BLaER1 (cell line): ENCODE data around the gene RNF157.

Source experiments
- H3K27ac ChIP-seq: shearing (Covaris generic); formaldehyde crosslinking; 2 replicates; pipeline ENCODE4 v1.8.1; 2022
- H3K27me3 ChIP-seq: shearing (Covaris generic); formaldehyde crosslinking; 2 replicates; pipeline ENCODE4 v1.8.1; 2022
- H3K36me3 ChIP-seq: shearing (Covaris generic); formaldehyde crosslinking; 2 replicates; pipeline ENCODE4 v1.8.1; 2022
- H3K4me1 ChIP-seq: shearing (Covaris generic); formaldehyde crosslinking; 2 replicates; pipeline ENCODE4 v1.8.1; 2022
- H3K4me2 ChIP-seq: shearing (Covaris generic); formaldehyde crosslinking; 2 replicates; pipeline ENCODE4 v1.8.1; 2022
- H3K4me3 ChIP-seq: shearing (Covaris generic); formaldehyde crosslinking; 2 replicates; pipeline ENCODE4 v1.8.1; 2022
- H3K9ac ChIP-seq: shearing (Covaris generic); formaldehyde crosslinking; 2 replicates; pipeline ENCODE4 v1.8.1; 2022
- H3K9me3 ChIP-seq: shearing (Covaris generic); formaldehyde crosslinking; 2 replicates; pipeline ENCODE4 v1.8.1; 2022
- H4K20me1 ChIP-seq: shearing (Covaris generic); formaldehyde crosslinking; 2 replicates; pipeline ENCODE4 v1.8.1; 2022
- Cebpa-rat ChIP-seq: shearing (Covaris generic); IDR thresholded peaks from 2 replicates; pipeline ENCODE4 v1.8.1; 2022

RNF157 gene

GRCh38 chr17:76240461-76241203 is at the start of gene RNF157:
Gene RNF157, minus strand, starts transcription at chr17:76240493. Its CDS starts 253 bp downstream, at chr17:76240240.
- peak within 1 kb of the TSS; percentile 94 for H3K4me2 ChIP-seq
- peaks cover 65% of the 10 kb centered on the region for H3K27me3 ChIP-seq
- peak within 1 kb of the TSS; percentile 46; the same call in 1 of the 2 replicates for H3K9ac ChIP-seq
- no peaks in the 10 kb centered on the region for H3K36me3 ChIP-seq
- peaks cover 34% of the 10 kb centered on the region for H3K4me1 ChIP-seq
- H3K4me3 ChIP-seq = peak within 1 kb of the TSS; percentile 66
- H4K20me1 ChIP-seq = peaks cover 5% of the 10 kb centered on the region
- TF ChIP-seq Cebpa-rat = no peak
- no peaks in the 10 kb centered on the region for H3K9me3 ChIP-seq
- H3K27ac ChIP-seq = no peak within 1 kb of the TSS

- H3K4me3 ChIP-seq = no peak overlapping the region
- no peak overlapping the region for H3K4me2 ChIP-seq
- no peak overlapping the region for H3K9ac ChIP-seq
- H3K9me3 ChIP-seq = no peaks in the 10 kb centered on the region
- H3K27ac ChIP-seq = no peak overlapping the region
- H4K20me1 ChIP-seq = no peaks in the 10 kb centered on the region
- no peaks in the 10 kb centered on the region; the same call in 1 of the 2 replicates for H3K36me3 ChIP-seq
- TF ChIP-seq Cebpa-rat = no peak
- H3K4me1 ChIP-seq = peaks cover 8% of the 10 kb centered on the region
- no peaks in the 10 kb centered on the region for H3K27me3 ChIP-seq
Measured at GRCh38 chr17:76281573-76282371, 41.5 kb upstream of the RNF157 start.

DNA sequence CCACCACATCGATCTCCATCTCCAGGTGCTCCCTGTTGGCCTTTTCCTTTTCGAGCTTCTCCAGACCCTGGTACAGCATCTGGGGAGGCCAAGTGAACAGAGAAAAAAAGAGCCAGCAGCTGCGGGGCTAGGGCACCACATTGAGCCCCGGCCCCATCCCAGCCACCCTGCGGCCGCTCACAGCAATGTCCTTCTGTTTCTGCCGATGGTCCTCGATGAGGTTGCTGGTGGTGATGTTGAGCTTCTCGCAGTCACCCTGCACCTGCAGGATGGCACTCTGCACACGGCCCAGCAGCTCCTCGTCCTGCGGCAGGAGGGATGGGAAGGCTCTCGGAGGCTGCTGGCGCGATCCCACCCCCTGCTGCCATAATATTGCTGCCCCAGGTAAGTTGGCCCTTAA is 40.4 kb upstream of the RNF157 start:
- no peaks in the 10 kb centered on the region for H4K20me1 ChIP-seq
- no peak for TF ChIP-seq Cebpa-rat
- H3K9me3 ChIP-seq = no peaks in the 10 kb centered on the region
- peaks cover 19% of the 10 kb centered on the region for H3K4me1 ChIP-seq
- H3K27ac ChIP-seq = no peak overlapping the region
- H3K4me3 ChIP-seq = no peak overlapping the region
- no peak overlapping the region for H3K9ac ChIP-seq
- no peaks in the 10 kb centered on the region for H3K27me3 ChIP-seq
- H3K4me2 ChIP-seq = no peak overlapping the region
- H3K36me3 ChIP-seq = no peaks in the 10 kb centered on the region; the same call in 1 of the 2 replicates

GRCh38 chr17:76279742-76280287 is 39.5 kb upstream of the RNF157 start:
- Histone ChIP-seq H3K9ac (no peak overlapping the region), H3K4me3 (no peak overlapping the region), H3K36me3 (no peaks in the 10 kb centered on the region; the same call in 1 of the 2 replicates), H4K20me1 (no peaks in the 10 kb centered on the region), H3K4me1 (peaks cover 25% of the 10 kb centered on the region), H3K4me2 (no peak overlapping the region), H3K9me3 (no peaks in the 10 kb centered on the region), H3K27ac (no peak overlapping the region), H3K27me3 (no peaks in the 10 kb centered on the region)
- no peak for TF ChIP-seq Cebpa-rat

DNA sequence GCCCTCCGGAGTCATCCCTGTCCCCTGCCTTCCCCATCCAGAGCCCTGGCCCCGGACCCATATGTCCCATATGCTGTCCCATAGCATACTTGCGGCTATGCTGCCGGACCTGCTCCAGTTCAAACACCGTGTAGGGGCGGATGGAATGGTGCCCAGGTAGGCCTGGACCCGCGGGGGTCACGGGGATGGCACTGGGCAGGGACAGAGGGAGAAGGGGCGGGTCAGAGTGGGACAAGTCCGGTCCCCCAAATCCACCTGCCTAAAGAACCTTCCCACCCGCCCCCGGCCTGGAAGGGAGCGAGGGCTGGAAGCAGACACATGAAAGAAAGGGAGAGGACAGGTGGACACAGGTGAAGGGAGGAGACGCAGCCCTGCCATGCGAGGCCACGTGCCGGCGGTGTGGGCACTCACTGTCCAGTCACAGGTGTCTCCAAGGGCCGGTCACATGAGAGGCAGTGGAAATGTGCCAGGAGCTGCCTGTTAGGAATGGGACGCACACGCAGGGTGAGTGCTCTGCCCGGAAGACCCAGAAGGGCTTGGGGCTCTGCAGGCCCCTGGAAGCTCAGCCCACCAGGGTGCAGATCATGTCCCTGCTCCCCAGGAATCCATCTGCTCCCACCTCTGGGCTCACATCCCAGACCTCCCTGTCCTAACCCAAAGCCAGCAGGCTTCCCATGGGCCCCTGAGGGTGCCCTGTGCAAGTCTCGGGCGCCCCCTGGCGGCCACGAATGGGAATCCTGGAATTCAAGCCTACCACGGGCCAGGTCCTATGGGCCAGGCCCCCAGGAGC is 38.9 kb upstream of the RNF157 start:
- Histone ChIP-seq H3K27ac (no peak overlapping the region), H3K4me3 (no peak overlapping the region), H3K9me3 (no peaks in the 10 kb centered on the region), H3K4me1 (peaks cover 31% of the 10 kb centered on the region), H3K36me3 (no peaks in the 10 kb centered on the region; the same call in 1 of the 2 replicates), H3K27me3 (no peaks in the 10 kb centered on the region), H4K20me1 (no peaks in the 10 kb centered on the region), H3K9ac (no peak overlapping the region), H3K4me2 (no peak overlapping the region)
- TF ChIP-seq Cebpa-rat = no peak

GRCh38 chr17:76278268-76278908 is 38.1 kb upstream of the RNF157 start:
- no peak overlapping the region for H3K4me2 ChIP-seq
- no peak overlapping the region for H3K27ac ChIP-seq
- H3K4me1 ChIP-seq = peaks cover 38% of the 10 kb centered on the region
- no peaks in the 10 kb centered on the region for H3K9me3 ChIP-seq
- no peak for TF ChIP-seq Cebpa-rat
- H3K4me3 ChIP-seq = no peak overlapping the region
- no peaks in the 10 kb centered on the region; the same call in 1 of the 2 replicates for H3K36me3 ChIP-seq
- no peaks in the 10 kb centered on the region for H3K27me3 ChIP-seq
- H4K20me1 ChIP-seq = no peaks in the 10 kb centered on the region
- no peak overlapping the region for H3K9ac ChIP-seq

DNA sequence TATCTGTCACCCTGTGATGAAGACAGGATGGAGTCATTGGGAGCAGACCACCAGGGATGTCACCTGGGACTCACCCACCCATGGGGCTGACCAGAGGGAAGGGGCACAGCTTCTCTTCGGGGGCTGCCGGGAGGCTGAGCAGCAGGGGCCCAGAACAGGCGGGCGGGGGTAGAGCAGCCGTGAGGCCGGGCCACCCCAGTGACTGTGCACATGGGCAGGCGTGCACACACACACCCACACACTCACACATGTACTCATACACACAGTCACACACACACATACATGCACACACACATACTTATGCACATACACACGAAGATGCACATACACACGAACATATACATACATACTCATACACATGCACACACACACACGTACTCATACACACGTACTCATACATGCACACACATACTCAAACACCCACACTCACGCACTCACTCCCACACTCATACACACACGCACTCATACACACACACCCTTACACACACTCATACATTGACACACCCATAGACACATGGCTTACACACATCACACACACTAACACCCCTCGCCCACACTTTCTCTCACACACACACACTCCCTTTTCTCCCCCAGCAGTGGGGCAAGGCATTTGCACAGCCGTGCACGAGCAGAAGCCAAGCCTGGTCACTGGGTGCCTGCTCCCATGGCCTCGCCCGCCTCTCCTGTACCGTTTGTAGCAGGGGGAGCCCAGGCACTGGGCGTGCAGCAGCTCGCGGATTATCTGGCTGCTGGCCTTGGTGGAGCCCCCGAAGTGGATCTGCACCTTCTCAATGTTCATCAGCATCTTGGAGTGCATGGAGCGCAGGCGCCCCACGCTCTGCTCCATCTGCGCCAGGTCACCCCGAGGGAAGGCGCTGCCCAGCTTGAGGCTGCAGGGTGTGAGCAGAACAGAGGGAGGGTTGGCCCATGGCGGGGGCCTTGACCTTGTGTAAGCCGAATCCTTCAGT is 37.3 kb upstream of the RNF157 start:
- H3K4me3 ChIP-seq = no peak overlapping the region
- H3K4me1 ChIP-seq = peaks cover 41% of the 10 kb centered on the region
- no peak overlapping the region for H3K4me2 ChIP-seq
- H3K9me3 ChIP-seq = no peaks in the 10 kb centered on the region
- no peak overlapping the region for H3K27ac ChIP-seq
- TF ChIP-seq Cebpa-rat = no peak
- no peak overlapping the region for H3K9ac ChIP-seq
- H3K36me3 ChIP-seq = no peaks in the 10 kb centered on the region; the same call in 1 of the 2 replicates
- H4K20me1 ChIP-seq = peaks cover 5% of the 10 kb centered on the region; the same call in 1 of the 2 replicates
- no peaks in the 10 kb centered on the region for H3K27me3 ChIP-seq
